ENCODE results near the gene ACMSD. TPM values are rescaled to one million over a fixed set of nuclear protein-coding genes. Genes with fewer than 3 reads are reported as not detected.

ACMSD gene
- total and polyA plus RNA-seq, 9 of the 15 experiments (the other 6 are each of a cell fraction or from before 2014, with no cell fraction given), result not detected

DNA sequence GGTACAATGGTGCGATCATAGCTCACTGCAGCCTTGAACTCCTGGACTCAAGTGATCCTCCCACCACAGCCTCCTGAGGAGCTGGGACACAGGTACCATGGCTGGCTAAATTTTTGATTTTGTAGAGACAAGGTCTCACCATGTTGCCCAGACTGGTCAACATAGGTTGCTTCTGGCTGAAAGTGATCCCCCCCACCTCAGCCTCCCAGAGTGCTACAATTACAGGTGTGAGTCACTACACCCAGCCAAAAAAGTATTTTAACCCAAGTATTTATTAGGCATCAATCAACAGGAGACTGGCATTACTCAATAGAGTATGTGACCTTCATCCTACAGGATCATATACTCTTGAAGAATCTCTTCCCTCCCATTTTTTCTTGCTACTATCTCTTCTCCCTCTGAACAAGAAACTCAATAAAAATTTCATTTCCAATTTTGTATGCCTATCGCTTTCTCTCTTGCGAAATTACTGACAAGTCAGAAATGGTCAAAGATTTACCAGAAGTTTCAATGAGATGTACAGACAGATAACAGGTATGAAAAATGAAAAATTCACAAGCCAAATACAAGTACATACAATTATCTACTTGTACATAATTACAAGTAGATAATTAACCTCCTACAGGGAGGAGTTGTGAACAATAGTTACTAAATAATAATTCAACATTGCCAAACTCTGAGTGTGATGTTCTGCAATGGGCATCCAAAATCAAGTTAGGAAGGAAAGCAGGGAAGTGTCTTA, 45.3 kb downstream of the ACMSD start (continued):
- TF ChIP-seq ZNF354B (CRISPR knock-in tag; IDR thresholded peaks at IDR 0.05), result no peak
- TF ChIP-seq NR2F6 (CRISPR knock-in tag; IDR thresholded peaks at IDR 0.05), result no peak
- TF ChIP-seq ZNF282 (CRISPR knock-in tag; IDR thresholded peaks at IDR 0.05), result no peak
- TF ChIP-seq SMAD1 (IDR thresholded peaks at IDR 0.05; ENCODE audit: low read depth, low read length, partially characterized antibody), result no peak
- TF ChIP-seq ATF1 (CRISPR knock-in tag; IDR thresholded peaks at IDR 0.05), result no peak
- no peak for TF ChIP-seq ATF1 (tag; IDR thresholded peaks at IDR 0.05)
- no peak for TF ChIP-seq ILK (tag; IDR thresholded peaks at IDR 0.05; ENCODE audit: borderline replicate concordance, low read depth)

DNA sequence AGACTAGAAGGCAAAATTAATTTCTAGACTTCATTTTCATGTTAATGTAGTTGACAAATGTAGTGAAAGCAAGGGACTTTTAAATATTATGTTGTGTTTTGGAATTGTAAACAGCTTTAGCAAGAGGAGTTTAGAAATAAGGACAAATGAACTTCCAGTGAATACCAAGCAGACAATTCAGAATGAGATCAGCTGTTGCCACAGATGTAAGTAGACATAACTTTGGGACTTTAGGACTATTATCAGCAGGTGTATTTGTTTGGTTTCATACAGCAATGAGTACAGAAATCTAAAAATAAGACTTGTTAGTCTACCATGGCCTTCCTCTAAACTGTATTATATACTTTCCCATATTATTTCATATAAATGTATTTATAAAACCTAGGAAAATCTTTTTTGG, 46.0 kb downstream of the ACMSD start:
- Histone ChIP-seq H4K20me1 (replicated peaks; ENCODE audit: control insufficient read depth, insufficient read depth, low read length) (no peaks in the 10 kb centered on the region), H2AFZ (ENCODE audit: low read depth, low read length) (no peak overlapping the region), H3K4me1 (replicated peaks in 1 of 2; ENCODE audit: control insufficient read depth in 2 of 2, insufficient read depth in 2 of 2, low read length in 2 of 2) (no peaks in the 10 kb centered on the region), H3K27me3 (ENCODE audit: control insufficient read depth in 2 of 2, insufficient read depth in 2 of 2, low read length in 2 of 2) (no peaks in the 10 kb centered on the region), H3K9ac (ENCODE audit: insufficient read depth in 1 of 2, low read depth in 2 of 2, low read length in 2 of 2) (no peak overlapping the region), H3K9me1 (ENCODE audit: control insufficient read depth, insufficient read depth, low read length) (no peaks in the 10 kb centered on the region), H3K27ac (ENCODE audit: extremely low read depth, low read depth, low read length) (no peak overlapping the region), H3K9me3 (replicated peaks; ENCODE audit: control insufficient read depth, insufficient read depth, low read depth, low read length) (no peaks in the 10 kb centered on the region), H3K79me2 (ENCODE audit: control insufficient read depth, insufficient read depth, low read length) (no peaks in the 10 kb centered on the region), H3K4me2 (ENCODE audit: insufficient read depth, low read length) (no peak overlapping the region), H3K4me3 (no peak overlapping the region), H3K36me3 (ENCODE audit: control insufficient read depth, insufficient read depth, low read length) (no peaks in the 10 kb centered on the region)
- ChIA-PET CTCF (ENCODE audit: low intra/inter-chr PET ratio) (no interaction called here), POLR2A (no interaction called here)
- intact Hi-C loops (cut with micrococcal nuclease) (no loop called here), in situ Hi-C loops (cut with MboI) (no loop called here)
- TF ChIP-seq, protein P1, sequence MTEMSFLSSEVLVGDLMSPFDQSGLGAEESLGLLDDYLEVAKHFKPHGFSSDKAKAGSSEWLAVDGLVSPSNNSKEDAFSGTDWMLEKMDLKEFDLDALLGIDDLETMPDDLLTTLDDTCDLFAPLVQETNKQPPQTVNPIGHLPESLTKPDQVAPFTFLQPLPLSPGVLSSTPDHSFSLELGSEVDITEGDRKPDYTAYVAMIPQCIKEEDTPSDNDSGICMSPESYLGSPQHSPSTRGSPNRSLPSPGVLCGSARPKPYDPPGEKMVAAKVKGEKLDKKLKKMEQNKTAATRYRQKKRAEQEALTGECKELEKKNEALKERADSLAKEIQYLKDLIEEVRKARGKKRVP (CRISPR knock-in tag; IDR thresholded peaks at IDR 0.05), result no peak
- TF ChIP-seq POLR2AphosphoS5 (IDR thresholded peaks at IDR 0.05; ENCODE audit: control insufficient read depth, insufficient read depth, low read depth, low read length) (no peak), TRIM24 (IDR thresholded peaks at IDR 0.05) (no peak), KLF10 (CRISPR knock-in tag; IDR thresholded peaks at IDR 0.05) (no peak), NUFIP1 (IDR thresholded peaks at IDR 0.05; ENCODE audit: partially characterized antibody) (no peak), SP1 (CRISPR knock-in tag; IDR thresholded peaks at IDR 0.05) (no peak), CEBPB (tag; IDR thresholded peaks at IDR 0.05) (no peak), CCNT2 (IDR thresholded peaks at IDR 0.05; ENCODE audit: borderline replicate concordance, extremely low read depth, insufficient read length, low read depth, low read length) (no peak), ZNF584 (CRISPR knock-in tag; IDR thresholded peaks at IDR 0.05; ENCODE audit: low read depth) (no peak), ZNF184 (CRISPR knock-in tag; IDR thresholded peaks at IDR 0.05) (no peak), RBM17 (IDR thresholded peaks at IDR 0.05; ENCODE audit: borderline replicate concordance, low read depth, low read length) (no peak), ZBTB7A (IDR thresholded peaks at IDR 0.05; ENCODE audit: borderline replicate concordance, control insufficient read depth, low read depth, low read length) (no peak)
- TF ChIP-seq, protein P2, sequence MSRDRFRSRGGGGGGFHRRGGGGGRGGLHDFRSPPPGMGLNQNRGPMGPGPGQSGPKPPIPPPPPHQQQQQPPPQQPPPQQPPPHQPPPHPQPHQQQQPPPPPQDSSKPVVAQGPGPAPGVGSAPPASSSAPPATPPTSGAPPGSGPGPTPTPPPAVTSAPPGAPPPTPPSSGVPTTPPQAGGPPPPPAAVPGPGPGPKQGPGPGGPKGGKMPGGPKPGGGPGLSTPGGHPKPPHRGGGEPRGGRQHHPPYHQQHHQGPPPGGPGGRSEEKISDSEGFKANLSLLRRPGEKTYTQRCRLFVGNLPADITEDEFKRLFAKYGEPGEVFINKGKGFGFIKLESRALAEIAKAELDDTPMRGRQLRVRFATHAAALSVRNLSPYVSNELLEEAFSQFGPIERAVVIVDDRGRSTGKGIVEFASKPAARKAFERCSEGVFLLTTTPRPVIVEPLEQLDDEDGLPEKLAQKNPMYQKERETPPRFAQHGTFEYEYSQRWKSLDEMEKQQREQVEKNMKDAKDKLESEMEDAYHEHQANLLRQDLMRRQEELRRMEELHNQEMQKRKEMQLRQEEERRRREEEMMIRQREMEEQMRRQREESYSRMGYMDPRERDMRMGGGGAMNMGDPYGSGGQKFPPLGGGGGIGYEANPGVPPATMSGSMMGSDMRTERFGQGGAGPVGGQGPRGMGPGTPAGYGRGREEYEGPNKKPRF (IDR thresholded peaks at IDR 0.05; ENCODE audit: low read depth, low read length), result no peak
- FAIRE-seq (no peak), DNase-seq (ENCODE audit: extremely low read depth in 1 of 4, low spot score in 3 of 4) (no peak), ATAC-seq (no peak)
- no TSS peak for BruUV-seq (replicated peaks)
